ENCODE data around the gene DNMT3L.

DNMT3L gene

DNA sequence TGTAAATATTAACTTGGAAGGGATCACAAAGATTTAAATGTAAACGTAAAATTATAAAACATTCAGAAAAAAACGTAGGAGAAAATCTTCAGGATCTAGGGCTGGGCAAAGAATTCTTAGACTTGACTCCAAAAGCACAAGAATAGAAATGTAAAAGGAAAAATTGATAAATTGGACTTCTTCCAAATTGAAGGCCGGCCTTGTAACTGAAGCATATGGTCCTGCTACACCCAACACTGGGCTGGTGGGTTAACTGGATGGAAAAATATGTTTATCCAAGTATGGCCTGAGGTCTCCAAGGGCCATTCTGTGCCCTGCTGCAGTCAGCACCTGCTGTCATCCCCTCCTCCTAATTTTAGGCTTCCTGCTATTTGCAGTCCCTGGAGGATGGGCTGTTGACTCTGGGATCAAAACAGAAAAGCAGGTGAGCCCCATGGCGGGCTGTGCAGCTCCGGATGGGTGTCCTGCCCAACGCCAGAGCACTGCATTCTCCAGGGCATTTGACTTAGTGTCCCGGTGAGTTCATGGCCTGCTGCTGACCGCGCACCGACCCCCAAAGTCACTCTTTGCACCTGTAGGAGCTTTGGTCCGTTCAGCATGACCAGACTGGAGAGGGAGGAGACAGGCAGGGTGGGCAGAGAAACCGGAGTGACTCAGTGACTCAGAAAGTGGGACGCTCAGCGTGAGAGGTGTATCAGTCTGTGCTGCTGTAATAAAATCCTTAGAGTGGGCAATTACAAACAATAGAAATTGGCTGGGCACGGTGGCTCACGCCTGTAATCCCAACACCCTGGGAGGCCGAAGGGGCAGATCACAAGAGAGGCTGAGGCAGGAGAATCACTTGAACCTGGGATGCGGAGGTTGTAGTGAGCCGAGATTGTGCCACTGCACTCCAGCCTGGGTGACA, 17.9 kb upstream of the DNMT3L start:
- no peak for DNase-seq (ENCODE audit: low read depth in 2 of 2)

DNA sequence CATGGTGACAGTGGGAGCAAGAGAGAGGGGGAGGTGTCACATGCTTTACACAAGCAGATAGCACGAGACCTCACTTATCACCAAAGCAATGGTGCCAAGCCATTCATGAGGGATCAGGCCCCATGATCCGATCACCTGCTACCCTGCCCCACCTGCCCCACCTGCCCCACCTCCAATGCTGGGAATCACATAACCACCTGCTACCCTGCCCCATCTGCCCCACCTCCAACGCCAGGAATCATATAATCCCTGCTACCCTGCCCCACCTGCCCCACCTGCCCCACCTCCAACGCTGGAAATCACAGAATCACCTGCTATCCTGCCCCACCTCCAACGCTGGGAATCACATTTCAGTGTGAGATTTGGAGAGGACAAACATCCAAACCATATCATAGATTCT, 13.3 kb upstream of the DNMT3L start:
- DNase-seq (ENCODE audit: low read depth in 2 of 2), result no peak

GRCh38 chr21:44273046-44273445, 11.3 kb upstream of the DNMT3L start:
- no peak for DNase-seq (ENCODE audit: low read depth in 2 of 2)

DNA sequence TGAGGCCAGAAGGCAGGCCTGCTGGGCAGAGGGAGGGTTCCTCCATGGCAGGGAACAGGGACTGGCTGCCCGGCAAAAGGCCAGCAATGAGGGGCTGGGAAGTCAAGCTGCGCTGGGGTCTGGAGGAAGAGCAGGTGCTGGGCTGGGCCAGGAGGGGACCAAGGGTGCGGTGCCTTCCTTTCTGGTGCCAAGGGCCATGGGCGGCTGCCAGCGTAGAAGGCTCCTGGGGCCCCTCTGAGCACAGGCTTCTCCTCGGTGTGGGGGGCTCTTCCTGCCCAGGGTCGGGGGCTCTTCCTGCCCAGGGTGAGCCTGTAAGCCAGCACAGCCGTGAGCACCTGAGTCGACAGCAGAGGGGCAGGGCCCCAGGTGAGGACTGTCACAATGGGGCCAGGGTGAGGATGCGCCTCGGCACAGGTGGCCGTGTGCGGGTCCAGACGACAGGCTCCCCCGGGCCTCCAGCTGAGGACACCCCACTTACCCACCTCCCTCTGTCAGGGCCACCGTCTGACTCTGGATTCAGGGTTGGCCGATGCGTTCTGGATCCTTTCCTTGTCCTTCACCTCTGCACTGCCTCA, 10.7 kb upstream of the DNMT3L start:
- no peak for DNase-seq (ENCODE audit: low read depth in 2 of 2)

GRCh38 chr21:44271558-44272283, 10.0 kb upstream of the DNMT3L start:
- no peak for DNase-seq (ENCODE audit: low read depth in 2 of 2)

DNA sequence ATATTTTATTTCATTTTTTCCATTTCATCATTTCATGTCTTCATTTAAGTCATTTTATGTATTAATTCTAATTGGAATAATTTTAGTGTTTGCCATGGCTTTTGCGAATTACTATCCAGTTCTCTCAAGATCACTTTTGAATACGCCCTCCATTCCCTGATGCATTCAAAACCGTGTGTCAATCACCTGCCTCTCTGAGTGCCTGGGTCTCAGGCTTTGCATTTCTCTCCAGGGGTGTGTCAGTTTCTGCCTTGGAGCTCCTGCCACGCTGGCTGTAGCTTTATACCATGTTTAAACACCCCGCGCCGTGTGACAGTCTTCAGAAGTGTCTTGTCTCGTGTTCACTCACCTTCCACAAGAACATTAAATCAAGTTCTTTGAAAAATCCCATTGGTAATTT, 7.4 kb upstream of the DNMT3L start:
- no peak for DNase-seq (ENCODE audit: low read depth in 2 of 2)

GRCh38 chr21:44267655-44268142, 6.0 kb upstream of the DNMT3L start:
- no peak for DNase-seq (ENCODE audit: low read depth in 2 of 2)

DNA sequence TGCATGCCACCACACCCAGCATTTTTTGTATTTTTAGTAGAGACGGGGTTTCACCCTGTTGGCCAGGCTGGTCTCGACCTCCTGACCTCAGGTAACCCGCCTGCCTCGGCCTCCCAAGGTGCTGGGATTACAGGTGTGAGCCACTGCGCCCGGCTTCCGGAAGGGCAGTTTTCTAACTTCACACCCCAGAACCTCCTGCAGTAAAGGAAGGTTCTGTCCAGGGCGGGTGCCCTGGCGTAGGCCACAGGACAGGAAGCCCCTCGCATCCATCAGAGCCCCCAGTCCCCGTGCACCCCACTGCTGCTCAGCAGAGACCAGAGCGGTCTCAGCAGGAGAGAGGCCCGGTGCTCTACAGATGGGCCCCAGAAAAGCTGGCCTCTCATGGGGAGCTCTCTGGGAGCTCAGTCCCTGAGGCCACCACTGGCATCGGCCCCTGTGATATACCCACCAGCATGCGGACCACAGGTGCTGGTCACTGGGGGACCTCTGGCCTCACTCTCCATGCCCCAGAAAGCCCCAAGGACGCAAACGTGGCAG, 4.1 kb upstream of the DNMT3L start:
- no peak for DNase-seq (ENCODE audit: low read depth in 2 of 2)

DNA sequence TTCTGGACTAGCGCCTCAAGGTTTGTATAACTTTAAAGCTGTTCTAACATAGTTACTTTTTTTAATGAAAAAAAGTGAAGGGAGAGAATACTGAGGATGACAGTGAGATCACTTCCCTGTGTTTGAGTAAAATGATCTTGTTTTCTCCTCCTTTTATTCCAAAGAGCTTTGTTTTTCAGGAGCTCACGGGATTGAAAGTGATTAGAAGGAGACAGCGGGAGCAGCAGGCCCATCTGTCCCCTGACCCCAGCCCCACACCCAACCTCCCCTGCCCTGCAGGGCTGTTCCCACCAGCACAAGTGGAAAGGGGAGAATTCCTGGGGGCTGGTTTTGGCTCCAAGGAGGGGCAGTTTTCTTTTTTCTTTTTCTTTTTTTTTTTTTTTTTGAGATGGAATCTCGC, 2.1 kb upstream of the DNMT3L start:
- no peak for DNase-seq (ENCODE audit: low read depth in 2 of 2)

DNA sequence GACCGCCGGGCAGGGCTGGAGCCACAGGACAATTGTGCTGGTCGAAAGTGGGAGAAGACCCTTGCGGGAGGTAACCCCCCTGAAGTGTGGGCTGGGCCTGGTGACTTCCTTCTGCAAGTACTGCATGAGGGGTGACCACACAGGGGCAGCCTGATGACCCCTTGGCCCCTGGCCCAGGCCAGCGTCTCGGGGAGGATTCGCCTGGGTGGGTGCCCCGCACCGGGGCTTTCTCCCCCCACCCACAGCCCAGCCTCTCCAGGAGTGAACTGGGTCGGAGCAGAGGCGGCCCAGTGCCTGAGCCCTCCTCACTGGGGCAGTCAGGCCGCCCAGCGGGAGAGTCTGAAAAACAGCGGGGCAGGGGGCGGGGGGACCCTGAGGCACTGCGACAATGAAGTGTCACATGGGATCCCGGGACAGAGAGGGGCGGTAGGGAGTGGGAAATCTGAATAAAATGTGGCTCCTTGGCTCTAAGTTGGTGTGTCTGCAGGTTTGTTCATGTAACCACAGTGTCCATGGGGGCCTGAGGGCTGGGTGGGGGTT, 1.6 kb upstream of the DNMT3L start:
- DNase-seq (ENCODE audit: low read depth in 2 of 2), result no peak

DNA sequence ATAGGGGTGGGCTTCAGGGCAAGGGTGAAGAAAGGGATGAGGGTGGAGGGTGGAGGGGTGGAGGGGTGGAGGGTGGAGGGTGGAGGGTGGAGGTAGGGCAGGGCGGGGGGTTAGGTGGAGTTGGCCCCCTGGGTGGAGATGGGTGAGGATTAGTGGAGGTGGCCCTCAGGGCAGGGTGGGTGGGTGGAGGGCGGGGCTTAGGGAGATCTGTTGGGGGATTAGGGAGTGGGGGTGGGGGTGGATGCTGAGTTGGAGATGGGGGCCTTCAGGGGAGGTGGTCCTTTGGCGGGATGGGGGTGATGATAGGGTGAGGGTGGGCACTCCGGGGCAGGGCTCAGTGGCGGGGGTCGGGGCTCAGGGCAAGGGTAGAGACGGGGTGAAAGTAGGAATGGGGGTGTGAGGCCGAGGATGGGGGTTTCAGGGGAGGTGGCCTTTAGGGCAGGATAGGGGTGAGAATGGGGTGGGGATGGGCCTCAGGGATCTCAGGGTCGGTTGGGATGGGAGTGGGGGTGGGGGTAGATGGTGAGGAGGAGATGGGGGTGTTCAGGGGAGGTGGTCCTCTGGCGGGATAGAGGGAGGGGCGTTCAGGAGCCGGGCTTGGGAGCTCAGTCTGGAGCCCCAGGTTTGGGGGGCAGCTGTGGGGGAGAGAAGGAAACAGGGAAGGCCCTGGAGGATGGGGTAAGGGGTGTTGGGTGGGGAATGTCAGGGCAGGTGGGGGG, 800 bp upstream of the DNMT3L start:
- DNase-seq (ENCODE audit: low read depth in 2 of 2), result no peak

DNA sequence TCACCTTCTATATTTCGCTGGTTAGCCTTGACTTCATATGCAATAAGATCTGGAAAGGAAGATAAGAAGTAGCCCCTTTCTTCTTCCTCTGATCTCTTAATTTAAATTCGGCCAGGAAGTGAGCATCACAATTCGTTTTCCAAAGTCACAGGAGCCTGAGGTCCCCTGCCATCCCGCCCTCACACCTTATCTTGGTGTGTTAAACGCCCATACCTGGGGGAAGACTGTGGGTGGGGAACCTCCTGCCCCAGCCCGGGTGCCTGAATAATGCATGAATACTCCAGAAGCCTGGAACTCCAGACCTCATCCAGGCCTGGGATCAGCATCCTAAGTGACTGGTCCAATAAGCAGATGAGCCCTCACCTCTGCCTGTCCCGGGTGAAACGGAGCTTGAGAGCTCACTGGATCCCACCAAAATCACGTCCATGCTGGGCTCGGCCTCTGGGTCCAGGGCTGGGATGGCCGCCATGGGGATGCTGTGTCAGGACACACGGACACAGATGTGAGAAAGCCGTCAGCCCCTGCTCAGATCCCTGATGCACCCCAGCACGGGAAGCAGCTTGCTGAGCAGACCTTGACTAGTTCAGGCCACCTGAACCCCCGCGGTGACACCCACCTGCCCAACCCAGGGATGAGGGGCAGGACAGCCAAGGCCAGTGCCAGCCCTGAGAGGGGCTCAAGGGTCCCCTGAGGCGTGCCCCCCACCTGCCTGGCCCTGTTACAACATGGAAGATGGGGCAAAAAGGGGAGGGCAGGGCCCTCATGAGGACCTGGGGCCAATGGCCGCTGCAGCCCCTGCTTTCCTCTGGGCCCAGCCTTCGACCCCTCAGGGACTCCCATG, 686 bp downstream of the DNMT3L start:
- no peak for DNase-seq (ENCODE audit: low read depth in 2 of 2)

DNA sequence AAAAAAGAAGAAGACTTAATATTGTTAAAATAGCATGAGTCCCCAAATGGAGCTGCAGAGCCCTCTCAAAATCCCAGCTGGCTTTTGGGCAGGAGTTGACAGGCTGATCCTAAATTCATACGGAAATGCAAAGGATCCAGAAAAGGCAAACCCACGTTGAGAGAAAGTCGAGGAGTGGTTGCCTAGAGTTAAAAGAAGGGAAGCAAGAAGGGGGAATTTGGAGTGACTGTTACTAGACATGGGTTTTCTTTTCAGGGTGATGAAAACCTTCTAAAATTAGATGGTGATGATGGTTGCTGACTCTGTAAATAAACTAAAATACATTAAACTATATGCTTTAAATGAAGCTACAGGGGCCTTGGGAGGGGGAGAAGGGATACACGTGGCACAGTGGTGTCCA, 1.6 kb downstream of the DNMT3L start:
- no peak for DNase-seq (ENCODE audit: low read depth in 2 of 2)

DNA sequence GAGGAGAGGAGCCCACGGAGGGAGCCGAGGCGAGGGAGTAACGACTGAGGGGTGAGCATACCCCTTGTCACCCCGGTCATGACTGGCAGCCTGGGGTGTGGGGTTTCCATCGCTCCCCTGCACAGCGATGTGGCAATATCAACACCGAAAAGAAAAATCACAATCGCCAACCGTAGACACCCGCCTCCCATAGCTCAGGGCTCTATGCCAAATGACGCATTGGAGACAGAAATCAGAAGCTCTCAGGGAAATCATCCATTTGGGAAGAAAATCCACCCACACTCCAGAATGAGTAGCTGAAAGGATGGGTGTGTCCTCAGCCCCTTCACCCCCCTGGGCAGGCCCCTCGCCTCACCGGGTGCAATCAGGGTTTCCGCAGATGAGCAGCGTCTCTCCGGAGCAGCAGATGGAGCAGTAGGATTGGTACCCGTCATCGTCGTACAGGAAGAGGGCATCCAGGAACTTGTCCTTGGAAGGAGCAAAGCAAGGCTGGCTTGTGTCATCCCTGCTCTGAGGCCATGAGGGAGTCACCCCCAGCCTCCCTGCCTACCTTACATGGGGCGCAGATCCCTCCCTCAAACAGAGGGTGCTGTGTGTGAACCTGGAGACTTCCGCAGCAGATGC, 2.5 kb downstream of the DNMT3L start:
- DNase-seq (ENCODE audit: low read depth in 2 of 2), result no peak

- no peak for DNase-seq (ENCODE audit: low read depth in 2 of 2)
These were observed 3.5 kb downstream of the DNMT3L start for GRCh38 chr21:44258056-44258725.

- no peak for DNase-seq (ENCODE audit: low read depth in 2 of 2)
These were observed 6.2 kb downstream of the DNMT3L start for GRCh38 chr21:44255511-44255981.

DNA sequence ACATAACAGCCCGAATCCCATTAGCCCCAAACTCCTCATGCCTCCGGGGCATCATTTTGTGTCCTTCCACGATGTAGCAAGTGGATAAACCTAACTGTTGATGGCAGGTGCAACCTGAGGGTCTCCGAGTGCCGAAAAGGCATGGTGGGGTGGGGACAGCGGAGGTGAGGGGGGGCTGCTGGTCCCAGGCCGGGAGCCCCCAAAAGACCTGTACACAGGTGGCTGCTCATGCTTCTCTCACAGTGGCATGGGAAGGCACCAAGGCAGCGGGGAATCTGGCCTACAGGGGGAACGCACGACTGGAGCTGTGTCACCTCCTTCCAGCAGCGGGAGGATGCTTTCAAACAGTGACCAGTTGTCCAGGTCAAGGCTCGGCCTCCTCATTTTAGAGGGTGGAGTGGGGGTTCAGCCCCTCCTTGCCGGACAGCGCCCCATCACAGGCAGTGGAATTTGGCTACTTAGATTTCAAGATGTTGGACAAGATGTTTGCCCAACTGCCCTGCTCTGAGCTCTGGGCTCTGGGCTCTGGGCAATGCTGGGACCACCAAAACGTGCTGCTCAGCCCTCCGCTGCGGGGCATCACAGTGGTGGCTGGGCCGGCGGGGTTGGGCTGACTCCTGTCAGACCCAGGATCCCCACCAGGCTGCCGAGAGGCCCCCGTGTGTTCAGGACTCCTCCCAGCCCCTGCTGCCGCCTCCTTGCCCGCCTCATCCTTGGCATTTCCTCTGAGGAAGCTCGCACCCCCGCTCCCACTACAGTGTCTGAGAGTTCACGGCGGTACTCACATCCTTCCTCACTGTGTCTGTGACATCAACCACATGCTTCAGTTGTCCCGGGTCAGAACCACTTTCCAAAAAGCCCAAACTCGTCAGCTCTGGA, 7.6 kb downstream of the DNMT3L start:
- no peak for DNase-seq (ENCODE audit: low read depth in 2 of 2)
